ENCODE data around the gene SMIM38.

DNA sequence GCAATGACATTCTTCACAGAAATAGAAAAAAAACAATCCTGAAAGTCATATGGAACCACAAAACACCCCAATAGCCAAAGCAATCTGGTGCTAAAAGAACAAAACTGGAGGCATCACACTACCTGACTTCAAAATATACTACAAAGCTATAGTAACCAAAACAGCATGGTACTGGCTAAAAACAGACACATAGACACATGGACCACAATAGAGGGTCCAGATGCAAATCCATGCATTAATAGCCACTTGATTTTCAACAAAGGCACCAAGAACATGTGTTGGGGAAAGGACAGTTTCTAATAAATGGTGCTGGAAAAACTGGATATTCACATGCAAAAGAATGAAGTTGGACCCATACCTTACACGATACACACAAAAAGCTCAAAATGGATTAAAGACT is 27.9 kb upstream of the SMIM38 start:
- no peak for TF ChIP-seq POLR2A (IDR thresholded peaks at IDR 0.05)
- TF ChIP-seq, protein P1, sequence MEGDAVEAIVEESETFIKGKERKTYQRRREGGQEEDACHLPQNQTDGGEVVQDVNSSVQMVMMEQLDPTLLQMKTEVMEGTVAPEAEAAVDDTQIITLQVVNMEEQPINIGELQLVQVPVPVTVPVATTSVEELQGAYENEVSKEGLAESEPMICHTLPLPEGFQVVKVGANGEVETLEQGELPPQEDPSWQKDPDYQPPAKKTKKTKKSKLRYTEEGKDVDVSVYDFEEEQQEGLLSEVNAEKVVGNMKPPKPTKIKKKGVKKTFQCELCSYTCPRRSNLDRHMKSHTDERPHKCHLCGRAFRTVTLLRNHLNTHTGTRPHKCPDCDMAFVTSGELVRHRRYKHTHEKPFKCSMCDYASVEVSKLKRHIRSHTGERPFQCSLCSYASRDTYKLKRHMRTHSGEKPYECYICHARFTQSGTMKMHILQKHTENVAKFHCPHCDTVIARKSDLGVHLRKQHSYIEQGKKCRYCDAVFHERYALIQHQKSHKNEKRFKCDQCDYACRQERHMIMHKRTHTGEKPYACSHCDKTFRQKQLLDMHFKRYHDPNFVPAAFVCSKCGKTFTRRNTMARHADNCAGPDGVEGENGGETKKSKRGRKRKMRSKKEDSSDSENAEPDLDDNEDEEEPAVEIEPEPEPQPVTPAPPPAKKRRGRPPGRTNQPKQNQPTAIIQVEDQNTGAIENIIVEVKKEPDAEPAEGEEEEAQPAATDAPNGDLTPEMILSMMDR (IDR thresholded peaks at IDR 0.05): no peak

All from breast epithelium (tissue), 3 donors.